CD14-positive monocyte (primary cell): Measurements from ENCODE around the gene CHMP2B. TPM values are rescaled to one million over a fixed set of nuclear protein-coding genes. Genes with fewer than 3 reads are reported as not detected.

Source experiments
- DNase-seq, 3 donors: peaks; one replicate each; pipeline ENCODE4 v3.0.0-alpha.2; 2011 to 2022
- H2AFZ ChIP-seq: 2 replicates; pipeline ENCODE4 v1.6.0; 2012; ENCODE audit warnings: mild to moderate bottlenecking, low read depth, low read length, inconsistent platforms; ENCODE audit not compliant: insufficient read depth, poor library complexity, severe bottlenecking
- H3K27ac ChIP-seq, 2 donors: 1 replicate in 1 of 2; 2 replicates in 1 of 2; pipeline ENCODE4 v1.5.1; 2012 to 2013; ENCODE audit warnings: low read length in 2 of 2, control low read depth in 1 of 2, inconsistent platforms in 1 of 2, low read depth in 1 of 2, mild to moderate bottlenecking in 1 of 2
- H3K27me3 ChIP-seq, 2 donors: one replicate each; pipeline versions ENCODE4 v1.6.0 to v1.6.1; 2011 to 2013; ENCODE audit warnings: low read length in 2 of 2; ENCODE audit not compliant: control insufficient read depth in 2 of 2, insufficient read depth in 2 of 2
- H3K36me3 ChIP-seq, 2 donors: replicated peaks in 1 of 2; 1 replicate in 1 of 2; 2 replicates in 1 of 2; pipeline versions ENCODE4 v1.5.1 to v1.6.1; 2012 to 2013; ENCODE audit warnings: low read length in 2 of 2, control low read depth in 1 of 2, inconsistent platforms in 1 of 2, mild to moderate bottlenecking in 1 of 2; ENCODE audit not compliant: insufficient read depth in 2 of 2, control insufficient read depth in 1 of 2
- H3K4me1 ChIP-seq, 2 donors: 1 replicate in 1 of 2; 2 replicates in 1 of 2; pipeline versions ENCODE4 v1.5.1 to v1.6.1; 2012 to 2013; ENCODE audit warnings: low read length in 2 of 2, control low read depth in 1 of 2, inconsistent platforms in 1 of 2, mild to moderate bottlenecking in 1 of 2, moderate library complexity in 1 of 2; ENCODE audit not compliant: insufficient read depth in 2 of 2, control insufficient read depth in 1 of 2
- H3K4me2 ChIP-seq: replicated peaks from 2 replicates; pipeline ENCODE3; 2012; ENCODE audit warnings: low read length, moderate library complexity, mild to moderate bottlenecking; ENCODE audit not compliant: poor library complexity, severe bottlenecking; ENCODE audit errors: extremely low read depth
- H3K4me3 ChIP-seq, 3 experiments: fragments of 200-600 bp in 1 of 3; sonication (generic) in 1 of 3; replicated peaks in 1 of 3; 1 replicate in 2 of 3; 2 replicates in 1 of 3; pipeline ENCODE4 v1.5.1; 2011 to 2013; ENCODE audit warnings: low read length in 3 of 3, mild to moderate bottlenecking in 3 of 3, control low read depth in 2 of 3, low read depth in 2 of 3, inconsistent platforms in 1 of 3, moderate library complexity in 1 of 3
- H3K79me2 ChIP-seq: 2 replicates; pipeline ENCODE4 v1.6.0; 2012; ENCODE audit warnings: mild to moderate bottlenecking, control low read depth, inconsistent platforms, low read length, moderate library complexity; ENCODE audit not compliant: insufficient read depth
- H3K9ac ChIP-seq: 2 replicates; pipeline ENCODE4 v1.6.0; 2017; ENCODE audit warnings: low read length, mild to moderate bottlenecking; ENCODE audit not compliant: insufficient read depth, poor library complexity, severe bottlenecking
- H3K9me3 ChIP-seq, 2 donors: replicated peaks in 1 of 2; 1 replicate in 1 of 2; 2 replicates in 1 of 2; pipeline versions ENCODE4 v1.5.1 to v1.6.1; 2012 to 2013; ENCODE audit warnings: low read length in 2 of 2, control low read depth in 1 of 2; ENCODE audit not compliant: control insufficient read depth in 1 of 2, insufficient read depth in 1 of 2
- H4K20me1 ChIP-seq: 2 replicates; pipeline ENCODE4 v1.6.0; 2012; ENCODE audit warnings: mild to moderate bottlenecking, low read length, control low read depth, moderate library complexity; ENCODE audit not compliant: insufficient read depth
- H3K27ac Mint-ChIP-seq, 7 donors: one replicate each; pipeline ENCODE4 v1.8.0; 2020; ENCODE audit warnings: mild to moderate bottlenecking in 7 of 7, mixed read lengths in 7 of 7, moderate library complexity in 6 of 7, inconsistent platforms in 2 of 7
- H3K27me3 Mint-ChIP-seq, 3 donors: one replicate each; pipeline ENCODE4 v1.8.0; 2021 to 2022; ENCODE audit warnings: low read depth in 3 of 3, mild to moderate bottlenecking in 3 of 3, mixed read lengths in 3 of 3, moderate library complexity in 3 of 3, inconsistent platforms in 1 of 3
- H3K36me3 Mint-ChIP-seq, 2 donors: one replicate each; pipeline ENCODE4 v1.8.0; 2020; ENCODE audit warnings: mixed read lengths in 2 of 2, inconsistent platforms in 1 of 2, mild to moderate bottlenecking in 1 of 2
- H3K4me1 Mint-ChIP-seq: one replicate; pipeline ENCODE4 v1.8.0; 2020; ENCODE audit warnings: mild to moderate bottlenecking, mixed read lengths
- H3K4me3 Mint-ChIP-seq, 2 donors: one replicate each; pipeline ENCODE4 v1.8.0; 2020; ENCODE audit warnings: mild to moderate bottlenecking in 2 of 2, mixed read lengths in 2 of 2, moderate library complexity in 1 of 2
- H3K9me3 Mint-ChIP-seq, 7 donors: one replicate each; pipeline ENCODE4 v1.8.0; 2020 to 2022; ENCODE audit warnings: mixed read lengths in 7 of 7, mild to moderate bottlenecking in 6 of 7, moderate library complexity in 6 of 7, inconsistent platforms in 2 of 7
- WGBS: methylation state at CpG from one replicate; pipeline ENCODE4 v1.1.5; 2013; ENCODE audit warnings: missing lambda C conversion rate; ENCODE audit not compliant: insufficient coverage; 5-methylcytosine and 5-hydroxymethylcytosine counted together
- intact Hi-C, 2 donors: fragments of 100-400 bp; cut with micrococcal nuclease; formaldehyde crosslinking; loops; one replicate each; pipeline versions ENCODE4 v1.15.0 to v1.15.1; 2023
- polyA plus RNA-seq, 3 donors: library from polyadenylated mRNA; depleted of rRNA in 1 of 3; unstranded in 2 of 3; stranded (reverse) in 1 of 3; fragments of 300-500 nt in 2 of 3; fragments of >200 nt in 1 of 3; fragmentation: Illumina TruSeq in 2 of 3; gene quantifications; 1 replicate in 2 of 3; 2 replicates in 1 of 3; pipeline ENCODE4 v1.2.3, GENCODE V29; 2012 to 2021
- TF ChIP-seq, protein P1 (sequence below): fragments of 200-600 bp; IDR thresholded peaks from one replicate; pipeline ENCODE4 v1.8.0; 2022; ENCODE audit warnings: antibody characterized with exemption, mild to moderate bottlenecking

Gene CHMP2B
- polyA plus RNA-seq, 3 donors: 20.2 to 67.9 (median 62.1) TPM

GRCh38 chr3:87248831-87249230 lies 21.7 kb downstream of the CHMP2B start:
- H3K9me3 ChIP-seq: no peaks in the 10 kb centered on the region
- Mint-ChIP-seq H3K27ac (no peak overlapping the region), H3K9me3 (no peaks in the 10 kb centered on the region), H3K36me3 (peaks cover 56 to 60% of the 10 kb centered on the region in 2 donors), H3K27me3 (no peaks in the 10 kb centered on the region), H3K4me1 (no peaks in the 10 kb centered on the region), H3K4me3 (no peak overlapping the region)
- no peaks in the 10 kb centered on the region for H3K79me2 ChIP-seq
- H2AFZ ChIP-seq: no peak overlapping the region
- H3K36me3 ChIP-seq: peaks cover 39 to 64% of the 10 kb centered on the region in 2 donors
- H3K27ac ChIP-seq: no peak overlapping the region
- intact Hi-C loops: no loop called here
- TF ChIP-seq, protein P1, sequence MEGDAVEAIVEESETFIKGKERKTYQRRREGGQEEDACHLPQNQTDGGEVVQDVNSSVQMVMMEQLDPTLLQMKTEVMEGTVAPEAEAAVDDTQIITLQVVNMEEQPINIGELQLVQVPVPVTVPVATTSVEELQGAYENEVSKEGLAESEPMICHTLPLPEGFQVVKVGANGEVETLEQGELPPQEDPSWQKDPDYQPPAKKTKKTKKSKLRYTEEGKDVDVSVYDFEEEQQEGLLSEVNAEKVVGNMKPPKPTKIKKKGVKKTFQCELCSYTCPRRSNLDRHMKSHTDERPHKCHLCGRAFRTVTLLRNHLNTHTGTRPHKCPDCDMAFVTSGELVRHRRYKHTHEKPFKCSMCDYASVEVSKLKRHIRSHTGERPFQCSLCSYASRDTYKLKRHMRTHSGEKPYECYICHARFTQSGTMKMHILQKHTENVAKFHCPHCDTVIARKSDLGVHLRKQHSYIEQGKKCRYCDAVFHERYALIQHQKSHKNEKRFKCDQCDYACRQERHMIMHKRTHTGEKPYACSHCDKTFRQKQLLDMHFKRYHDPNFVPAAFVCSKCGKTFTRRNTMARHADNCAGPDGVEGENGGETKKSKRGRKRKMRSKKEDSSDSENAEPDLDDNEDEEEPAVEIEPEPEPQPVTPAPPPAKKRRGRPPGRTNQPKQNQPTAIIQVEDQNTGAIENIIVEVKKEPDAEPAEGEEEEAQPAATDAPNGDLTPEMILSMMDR: no peak
- WGBS: no CpG with 5 or more reads among the region's 1 CpG
- H3K9ac ChIP-seq: no peak overlapping the region
- H3K4me1 ChIP-seq: no peaks in the 10 kb centered on the region
- H3K4me2 ChIP-seq: no peak overlapping the region
- H3K27me3 ChIP-seq: no peaks in the 10 kb centered on the region
- peaks cover 7% of the 10 kb centered on the region for H4K20me1 ChIP-seq
- H3K4me3 ChIP-seq: no peak overlapping the region
- no peak for DNase-seq

- peaks cover 61 to 67% of the 10 kb centered on the region in 2 donors for H3K36me3 Mint-ChIP-seq
- no CpG with 5 or more reads among the region's 1 CpG for WGBS
- Histone ChIP-seq H3K27ac (no peak overlapping the region), H3K79me2 (no peaks in the 10 kb centered on the region), H2AFZ (no peak overlapping the region), H3K9ac (no peak overlapping the region), H4K20me1 (peaks cover 5% of the 10 kb centered on the region), H3K4me1 (no peaks in the 10 kb centered on the region), H3K9me3 (no peaks in the 10 kb centered on the region), H3K36me3 (peaks cover 45 to 75% of the 10 kb centered on the region in 2 donors), H3K4me2 (no peak overlapping the region), H3K27me3 (no peaks in the 10 kb centered on the region), H3K4me3 (no peak overlapping the region)
- no peak overlapping the region for H3K27ac Mint-ChIP-seq
- intact Hi-C loops: no loop called here
- no peaks in the 10 kb centered on the region for H3K27me3 Mint-ChIP-seq
- no peak overlapping the region for H3K4me3 Mint-ChIP-seq
- DNase-seq: no peak
- no peaks in the 10 kb centered on the region for H3K4me1 Mint-ChIP-seq
- no peaks in the 10 kb centered on the region for H3K9me3 Mint-ChIP-seq
- TF ChIP-seq, protein P1: no peak
These were observed 22.9 kb downstream of the CHMP2B start for GRCh38 chr3:87250009-87250408.
